Cardiac muscle cell (in vitro differentiated cells and primary cell): ENCODE results near the gene SPACA1. TPM values are rescaled to one million over a fixed set of nuclear protein-coding genes. Genes with fewer than 3 reads are reported as not detected.
"Not testable (repeated sequence)": the region's sequence is repeated elsewhere in the genome, so short reads cannot be mapped to it uniquely, and the experiment has no call there.

ENCODE experiments used
- DNase-seq, 2 donors: peaks; one replicate each; pipeline versions ENCODE4 v3.0.0 to v3.0.0-alpha.2; 2010 to 2017; ENCODE audit warnings: low read depth in 1 of 2, low spot score in 1 of 2
- H3K27ac ChIP-seq: fragments of 200-600 bp; sonication (generic); 2 replicates; pipeline ENCODE4 v1.5.1; 2016
- H3K27me3 ChIP-seq: fragments of 200-600 bp; sonication (generic); 2 replicates; pipeline ENCODE4 v1.6.0; 2016; ENCODE audit warnings: control low read depth
- H3K36me3 ChIP-seq: fragments of 200-600 bp; sonication (generic); 2 replicates; pipeline ENCODE4 v1.5.1; 2016; ENCODE audit warnings: control low read depth
- H3K4me1 ChIP-seq: fragments of 200-600 bp; sonication (generic); 2 replicates; pipeline ENCODE4 v1.8.1; 2017; ENCODE audit warnings: low read depth, mild to moderate bottlenecking, mixed run types
- H3K4me3 ChIP-seq: fragments of 200-600 bp; sonication (generic); 2 replicates; pipeline ENCODE4 v1.5.1; 2016; ENCODE audit warnings: mild to moderate bottlenecking
- H3K9me3 ChIP-seq: fragments of 200-600 bp; sonication (generic); 2 replicates; pipeline ENCODE4 v1.5.1; 2017; ENCODE audit warnings: low read depth, mild to moderate bottlenecking, control low read depth
- polyA plus RNA-seq: library from polyadenylated mRNA; unstranded; fragments of >200 nt; fragmentation: Nextera tagmentation; extraction: Ambion mirVana; gene quantifications from 2 replicates; pipeline ENCODE4 v1.2.1, GENCODE V29; 2016
- total RNA-seq: library from RNA; depleted of rRNA; stranded (reverse); fragments of >200 nt; gene quantifications from 2 replicates; pipeline ENCODE4 v1.2.3, GENCODE V29; 2016
- TF ChIP-seq, protein P1 (sequence below): IDR thresholded peaks from 2 replicates; pipeline ENCODE4 v1.5.1; 2012; ENCODE audit warnings: low read depth, mild to moderate bottlenecking, low read length

Gene SPACA1, protein sequence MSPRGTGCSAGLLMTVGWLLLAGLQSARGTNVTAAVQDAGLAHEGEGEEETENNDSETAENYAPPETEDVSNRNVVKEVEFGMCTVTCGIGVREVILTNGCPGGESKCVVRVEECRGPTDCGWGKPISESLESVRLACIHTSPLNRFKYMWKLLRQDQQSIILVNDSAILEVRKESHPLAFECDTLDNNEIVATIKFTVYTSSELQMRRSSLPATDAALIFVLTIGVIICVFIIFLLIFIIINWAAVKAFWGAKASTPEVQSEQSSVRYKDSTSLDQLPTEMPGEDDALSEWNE
- total RNA-seq (not detected in 2 replicates), polyA plus RNA-seq (not detected in 2 replicates)

DNA sequence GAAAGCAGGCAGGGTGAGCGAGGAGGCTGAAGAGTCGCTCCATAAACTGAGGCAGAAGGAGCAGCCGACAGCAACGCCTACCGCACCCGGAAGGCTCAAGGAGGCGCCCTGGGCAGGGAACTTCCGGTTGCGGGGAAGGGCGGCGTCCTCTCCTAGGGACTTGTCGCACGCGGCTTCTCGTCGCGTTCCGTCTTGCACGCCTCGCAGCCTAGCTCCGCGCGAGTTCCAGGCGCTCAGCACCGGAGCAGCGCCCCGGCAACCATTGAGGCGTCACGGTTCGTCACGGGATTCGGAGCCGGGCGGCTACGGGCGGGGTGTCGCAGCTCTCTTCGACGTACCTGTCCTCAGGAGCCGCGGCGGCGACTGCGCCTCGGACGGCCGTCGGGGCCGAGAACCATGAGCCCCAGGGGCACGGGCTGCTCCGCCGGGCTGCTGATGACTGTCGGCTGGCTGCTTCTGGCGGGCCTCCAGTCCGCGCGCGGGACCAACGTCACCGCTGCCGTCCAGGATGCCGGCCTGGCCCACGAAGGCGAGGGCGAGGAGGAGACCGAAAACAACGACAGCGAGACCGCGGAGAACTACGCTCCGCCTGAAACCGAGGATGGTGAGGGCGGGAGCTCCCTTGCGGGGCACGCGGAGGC, at the start of gene SPACA1:
Gene SPACA1 (plus strand): TSS at position 332 of the 641 bp plus-strand sequence. CDS start 65 bp downstream, at position 397.
- no peaks in the 10 kb centered on the region for H3K27me3 ChIP-seq
- no peak for DNase-seq
- H3K9me3 ChIP-seq: no peaks in the 10 kb centered on the region
- TF ChIP-seq, protein P1, sequence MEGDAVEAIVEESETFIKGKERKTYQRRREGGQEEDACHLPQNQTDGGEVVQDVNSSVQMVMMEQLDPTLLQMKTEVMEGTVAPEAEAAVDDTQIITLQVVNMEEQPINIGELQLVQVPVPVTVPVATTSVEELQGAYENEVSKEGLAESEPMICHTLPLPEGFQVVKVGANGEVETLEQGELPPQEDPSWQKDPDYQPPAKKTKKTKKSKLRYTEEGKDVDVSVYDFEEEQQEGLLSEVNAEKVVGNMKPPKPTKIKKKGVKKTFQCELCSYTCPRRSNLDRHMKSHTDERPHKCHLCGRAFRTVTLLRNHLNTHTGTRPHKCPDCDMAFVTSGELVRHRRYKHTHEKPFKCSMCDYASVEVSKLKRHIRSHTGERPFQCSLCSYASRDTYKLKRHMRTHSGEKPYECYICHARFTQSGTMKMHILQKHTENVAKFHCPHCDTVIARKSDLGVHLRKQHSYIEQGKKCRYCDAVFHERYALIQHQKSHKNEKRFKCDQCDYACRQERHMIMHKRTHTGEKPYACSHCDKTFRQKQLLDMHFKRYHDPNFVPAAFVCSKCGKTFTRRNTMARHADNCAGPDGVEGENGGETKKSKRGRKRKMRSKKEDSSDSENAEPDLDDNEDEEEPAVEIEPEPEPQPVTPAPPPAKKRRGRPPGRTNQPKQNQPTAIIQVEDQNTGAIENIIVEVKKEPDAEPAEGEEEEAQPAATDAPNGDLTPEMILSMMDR: no peak
- no peak within 1 kb of the TSS for H3K4me3 ChIP-seq
- H3K4me1 ChIP-seq: no peaks in the 10 kb centered on the region
- no peak within 1 kb of the TSS for H3K27ac ChIP-seq
- no peaks in the 10 kb centered on the region for H3K36me3 ChIP-seq

DNA sequence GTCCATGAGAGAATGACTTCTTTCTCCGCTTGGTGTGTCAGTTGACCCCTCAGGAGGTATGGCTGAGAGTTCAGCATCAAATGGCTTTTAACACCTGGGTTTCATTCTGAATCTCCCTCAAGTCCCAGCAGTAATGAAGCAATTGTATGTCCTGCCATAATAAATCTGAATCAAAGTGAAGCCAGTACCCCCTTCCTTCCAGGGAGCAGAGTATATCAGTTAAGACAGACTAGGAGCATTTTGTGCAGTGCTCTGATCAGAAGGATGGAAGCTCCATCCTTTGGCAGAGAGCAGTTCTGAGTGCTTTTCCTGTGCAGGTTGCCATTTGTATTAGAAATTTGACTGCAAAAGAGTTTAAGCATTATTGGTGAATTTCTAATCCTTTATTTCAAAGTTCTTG, 46.9 kb upstream of the SPACA1 start:
- TF ChIP-seq, protein P1: no peak
- DNase-seq: no peak
- H3K9me3 ChIP-seq: no peaks in the 10 kb centered on the region

DNA sequence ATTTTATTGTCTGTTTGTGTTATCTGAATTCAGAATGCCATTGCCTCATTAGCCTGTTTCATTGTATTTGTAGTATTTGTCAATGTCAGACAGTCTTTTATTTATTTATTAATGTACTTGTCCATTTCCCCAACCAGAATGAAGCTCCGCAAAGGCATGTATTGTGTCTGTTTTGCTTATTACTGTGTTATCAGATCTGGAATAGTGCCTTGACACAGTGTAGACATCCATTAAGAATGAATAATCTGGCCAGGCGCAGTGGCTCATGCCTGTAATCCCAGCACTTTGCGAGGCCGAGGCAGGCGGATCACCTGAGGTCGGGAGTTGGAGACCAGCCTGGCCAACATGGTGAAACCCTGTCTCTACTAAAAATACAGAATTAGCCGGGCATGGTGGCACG, 46.4 kb upstream of the SPACA1 start:
- not testable (repeated sequence) for H3K36me3 ChIP-seq, H3K4me3 ChIP-seq, H3K9me3 ChIP-seq

More for the DNA sequence above, 46.9 kb upstream of the SPACA1 start:
- H3K36me3 ChIP-seq: no peaks in the 10 kb centered on the region
- no peak overlapping the region for H3K4me3 ChIP-seq
- no peak overlapping the region for H3K27ac ChIP-seq
- peaks cover 13% of the 10 kb centered on the region for H3K4me1 ChIP-seq
- H3K27me3 ChIP-seq: no peaks in the 10 kb centered on the region

DNA sequence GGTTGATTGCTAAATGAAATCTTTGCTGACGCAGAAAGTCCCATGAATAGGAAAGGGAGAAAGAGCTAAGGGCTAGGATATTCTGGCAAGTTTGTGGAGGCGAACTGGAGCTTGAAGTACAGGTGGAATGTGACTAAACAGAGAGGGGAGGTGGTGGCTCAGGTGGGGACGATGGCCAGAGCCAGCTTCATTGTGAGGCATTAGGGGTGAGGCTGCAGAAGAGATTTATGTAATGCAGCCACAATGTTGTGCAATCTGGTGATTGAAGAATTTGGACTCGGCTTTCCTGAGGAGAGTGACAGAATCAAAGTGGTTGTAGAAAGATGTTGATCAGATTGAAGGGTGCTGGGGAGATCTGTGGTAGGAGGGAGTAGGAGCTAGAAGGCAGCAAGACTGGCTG, 42.9 kb upstream of the SPACA1 start:
- H3K9me3 ChIP-seq: no peaks in the 10 kb centered on the region
- no peaks in the 10 kb centered on the region for H3K27me3 ChIP-seq
- no peak overlapping the region for H3K4me3 ChIP-seq
- peaks cover 21% of the 10 kb centered on the region for H3K4me1 ChIP-seq
- no peaks in the 10 kb centered on the region for H3K36me3 ChIP-seq
- DNase-seq: no peak
- no peak overlapping the region for H3K27ac ChIP-seq
- TF ChIP-seq, protein P1: no peak

More for the DNA sequence above, 46.4 kb upstream of the SPACA1 start:
- peaks cover 16% of the 10 kb centered on the region for H3K4me1 ChIP-seq
- H3K27me3 ChIP-seq, H3K27ac ChIP-seq, DNase-seq: not testable (repeated sequence)

DNA sequence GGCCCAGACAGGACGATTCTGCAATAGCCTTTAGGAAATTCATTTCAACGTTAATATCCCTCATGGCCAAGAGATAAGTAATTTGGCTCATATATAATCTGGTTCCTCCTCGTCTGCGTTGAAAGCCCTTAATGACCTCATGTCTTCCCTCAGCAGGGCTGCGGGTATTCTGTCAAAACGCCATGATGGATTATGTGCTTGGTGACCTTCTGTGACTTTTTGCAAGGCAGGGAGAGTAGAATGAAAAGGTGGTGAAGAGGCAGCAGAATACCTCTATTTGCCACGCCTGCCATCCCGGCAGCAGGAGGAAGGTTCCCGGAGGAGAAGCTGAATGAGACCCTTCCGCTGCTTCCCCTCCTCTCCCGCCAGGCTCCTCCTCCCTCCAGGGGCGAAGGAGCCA, 41.1 kb upstream of the SPACA1 start:
- TF ChIP-seq, protein P1: no peak
- Histone ChIP-seq H3K36me3 (no peaks in the 10 kb centered on the region), H3K9me3 (no peaks in the 10 kb centered on the region), H3K4me3 (no peak overlapping the region), H3K4me1 (peaks cover 21% of the 10 kb centered on the region), H3K27ac (no peak overlapping the region), H3K27me3 (no peaks in the 10 kb centered on the region)
- DNase-seq: peak in 1 of 2 donors; percentile 28

DNA sequence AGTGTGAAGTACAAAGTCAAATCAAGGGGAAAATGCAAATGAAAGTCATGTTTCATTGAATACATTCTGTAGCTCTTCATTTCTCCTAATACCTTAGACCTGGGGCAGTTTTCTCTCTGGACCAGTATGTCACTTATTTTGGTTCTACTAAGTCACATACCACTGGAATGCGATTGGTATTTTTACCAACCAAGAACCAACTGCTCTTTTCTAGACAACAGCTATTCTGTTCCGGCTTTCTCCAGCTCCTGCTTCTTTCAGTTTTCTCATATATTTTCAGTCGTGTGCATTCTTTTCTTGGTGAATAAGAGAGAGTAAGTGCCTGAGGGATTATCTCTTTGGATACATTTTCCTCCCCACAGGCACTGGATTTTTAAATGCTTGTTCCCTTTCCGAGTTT, 39.2 kb upstream of the SPACA1 start:
- DNase-seq: no peak
- TF ChIP-seq, protein P1: no peak
- Histone ChIP-seq H3K4me1 (peaks cover 15% of the 10 kb centered on the region), H3K36me3 (no peaks in the 10 kb centered on the region), H3K4me3 (no peak overlapping the region), H3K27me3 (no peaks in the 10 kb centered on the region), H3K9me3 (no peaks in the 10 kb centered on the region), H3K27ac (no peak overlapping the region)
